NCI-H2227 (cell line): Measurements from ENCODE around the gene DCUN1D1.

ENCODE experiments used
- DNase-seq: peaks from one replicate; lab custom pipeline; 2025; ENCODE audit not compliant: unreplicated experiment; lab: John Stamatoyannopoulos, UW

The DCUN1D1 gene

DNA sequence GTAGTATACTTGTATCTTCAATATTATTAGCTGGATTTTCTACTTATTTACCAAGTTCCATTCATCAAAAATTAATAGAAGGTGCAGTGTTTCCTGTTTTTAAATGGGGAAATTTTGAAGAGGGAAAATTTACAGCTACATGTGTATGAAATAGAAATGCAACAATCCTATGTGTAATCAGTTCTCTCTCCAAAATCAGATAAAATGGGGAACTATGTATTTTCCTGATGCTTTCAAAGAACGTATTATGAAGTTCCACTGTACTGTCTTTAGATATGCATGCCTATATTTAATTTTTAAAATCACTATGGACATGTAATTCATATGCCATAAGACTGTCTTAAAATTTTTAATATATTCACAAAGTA lies 43.4 kb downstream of the DCUN1D1 start:
- no peak for DNase-seq

DNA sequence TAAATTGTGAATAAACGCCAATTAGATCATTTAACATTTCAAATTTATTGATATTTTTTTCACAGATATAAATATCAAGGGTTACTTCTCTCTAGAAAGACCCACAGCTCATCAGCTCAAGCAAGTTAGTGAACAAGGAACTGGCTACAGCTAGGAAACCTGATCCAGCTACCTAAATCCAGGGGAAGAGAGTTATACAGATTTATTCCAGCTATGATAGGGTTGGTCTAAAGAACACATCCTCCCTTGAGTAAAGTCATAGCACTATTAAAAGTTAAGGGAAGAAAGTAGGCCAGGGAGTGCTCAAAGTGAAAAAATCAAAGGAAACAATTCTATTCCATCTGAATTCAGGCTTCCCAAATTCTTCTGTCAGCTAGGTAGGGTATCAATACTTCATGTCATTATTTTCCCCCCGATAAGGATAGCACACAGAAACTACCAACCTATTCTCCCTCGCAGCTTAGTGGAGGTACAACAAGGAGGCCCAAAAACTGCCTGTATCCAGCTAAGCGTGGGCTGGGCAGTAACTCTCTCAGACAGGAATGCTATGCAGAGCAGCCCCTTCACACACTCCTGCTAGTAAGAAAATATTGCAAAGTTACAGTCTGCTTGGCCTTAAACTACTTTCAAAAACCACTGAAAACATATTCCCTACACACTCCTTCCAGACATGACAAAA lies 44.0 kb downstream of the DCUN1D1 start:
- DNase-seq: no peak

DNA sequence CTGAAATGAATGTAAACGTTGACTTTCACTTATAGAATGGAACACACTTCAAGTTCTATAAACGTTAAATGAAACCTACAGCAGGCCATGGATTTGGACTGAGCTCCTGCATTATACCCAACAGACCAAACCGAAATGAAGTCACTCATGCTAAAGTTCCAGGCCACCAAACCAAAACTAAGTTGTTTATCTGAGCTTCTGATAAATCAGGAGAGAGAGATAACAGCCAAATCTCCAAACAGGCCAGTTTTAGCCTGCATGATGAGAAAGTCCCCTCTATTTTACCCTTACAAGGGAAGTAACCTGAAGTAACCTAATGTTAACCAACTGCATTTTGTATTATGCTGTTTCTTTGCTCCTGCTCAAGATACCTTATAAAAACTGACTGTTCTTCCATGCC lies 44.5 kb downstream of the DCUN1D1 start:
- no peak for DNase-seq

DNA sequence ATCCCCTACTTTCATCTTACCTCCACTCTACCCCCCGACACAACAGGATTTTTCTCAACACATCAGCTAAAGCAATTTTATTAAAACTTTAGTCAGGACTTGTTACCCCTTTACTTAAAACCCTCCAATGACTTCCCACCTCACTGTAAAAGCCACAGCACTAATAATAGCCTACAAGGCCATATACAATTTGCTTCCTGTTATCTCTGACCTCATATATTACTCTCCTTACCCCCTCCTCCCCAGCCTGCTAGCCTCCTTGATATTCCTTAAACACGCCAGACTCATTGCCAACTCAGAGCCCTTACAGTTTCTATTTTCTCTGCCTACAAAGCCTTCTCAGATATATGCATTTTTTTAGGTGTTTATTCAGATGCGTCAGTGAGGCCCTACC lies 54.4 kb downstream of the DCUN1D1 start:
- peak; percentile 33 for DNase-seq

DNA sequence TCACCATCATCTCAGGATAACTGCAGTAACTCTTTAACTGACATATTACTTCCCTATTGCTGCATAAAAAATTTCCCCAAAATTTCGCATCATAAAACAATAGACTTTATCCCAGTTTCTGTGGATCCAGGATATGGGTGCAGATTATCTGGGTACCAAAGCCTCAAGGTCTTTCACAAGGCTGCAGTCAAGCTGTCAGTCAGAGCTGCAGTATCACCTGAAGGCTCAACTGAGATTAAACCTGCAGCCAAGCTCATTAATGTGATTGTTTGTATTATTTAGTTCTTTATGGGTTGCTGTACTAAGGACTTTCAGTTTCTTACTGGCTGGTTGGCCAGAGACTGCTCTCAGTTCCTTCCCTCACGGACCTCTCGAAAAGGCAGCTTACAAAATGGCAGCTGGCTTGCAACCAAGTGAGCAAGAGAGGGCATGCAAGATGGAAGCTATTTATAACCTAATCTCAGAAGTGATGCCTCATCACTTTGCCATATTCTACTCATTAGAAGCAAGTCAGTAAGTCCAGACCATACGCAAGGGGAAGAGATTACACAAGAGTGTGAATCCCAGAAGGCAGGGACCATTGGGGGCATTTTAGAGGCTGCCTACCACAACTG lies 54.9 kb downstream of the DCUN1D1 start:
- peak; percentile 50 for DNase-seq

DNA sequence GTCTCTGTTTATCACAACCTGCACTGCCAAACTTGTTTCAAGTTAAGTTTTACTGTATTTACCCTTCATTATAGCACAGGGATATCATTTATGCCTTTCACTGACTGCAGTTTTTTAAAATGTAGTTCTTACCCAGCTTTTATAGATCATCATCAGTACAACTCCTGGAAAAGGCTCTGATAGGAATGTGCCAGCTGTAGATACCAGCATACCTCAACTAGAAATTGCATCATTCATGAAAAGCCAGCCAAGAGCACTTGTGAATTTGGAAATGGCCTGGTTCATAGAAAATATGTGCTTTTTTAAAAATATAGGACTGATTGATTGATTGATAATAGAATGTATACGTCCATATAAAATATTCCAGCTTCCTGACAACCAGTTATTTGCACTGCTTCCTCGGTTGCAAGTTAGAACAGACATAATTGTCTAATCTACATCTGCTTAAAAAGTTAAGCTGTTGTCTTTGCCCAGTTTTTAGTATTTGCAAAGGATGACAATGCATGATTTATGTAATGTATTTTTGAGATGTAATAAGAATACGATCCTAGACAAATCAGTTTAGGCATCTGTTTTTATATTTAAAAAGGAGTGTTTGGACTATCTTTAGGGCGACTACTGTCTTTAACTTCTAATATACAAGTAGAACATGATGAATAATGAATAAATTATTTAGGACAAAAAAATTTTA lies 58.5 kb downstream of the DCUN1D1 start:
- no peak for DNase-seq

DNA sequence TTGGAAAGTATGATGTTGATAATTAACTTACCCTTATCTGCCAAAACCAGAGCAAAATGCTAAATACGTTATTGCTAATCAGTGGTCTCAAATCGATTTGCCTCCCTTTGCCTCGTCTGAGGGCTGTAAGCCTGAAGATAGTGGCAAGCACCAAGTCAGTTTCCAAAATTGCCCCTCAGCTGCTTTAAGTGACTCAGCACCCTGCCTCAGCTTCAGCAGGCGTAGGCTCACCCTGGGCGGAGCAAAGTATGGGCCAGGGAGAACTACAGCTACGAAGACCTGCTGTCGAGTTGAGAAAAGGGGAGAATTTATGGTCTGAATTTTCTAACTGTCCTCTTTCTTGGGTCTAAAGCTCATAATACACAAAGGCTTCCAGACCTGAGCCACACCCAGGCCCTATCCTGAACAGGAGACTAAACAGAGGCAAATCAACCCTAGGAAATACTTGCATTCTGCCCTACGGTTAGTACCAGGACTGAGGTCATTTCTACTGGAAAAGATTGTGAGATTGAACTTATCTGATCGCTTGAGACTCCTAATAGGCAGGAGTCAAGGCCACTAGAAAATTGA lies 59.7 kb downstream of the DCUN1D1 start:
- no peak for DNase-seq

DNA sequence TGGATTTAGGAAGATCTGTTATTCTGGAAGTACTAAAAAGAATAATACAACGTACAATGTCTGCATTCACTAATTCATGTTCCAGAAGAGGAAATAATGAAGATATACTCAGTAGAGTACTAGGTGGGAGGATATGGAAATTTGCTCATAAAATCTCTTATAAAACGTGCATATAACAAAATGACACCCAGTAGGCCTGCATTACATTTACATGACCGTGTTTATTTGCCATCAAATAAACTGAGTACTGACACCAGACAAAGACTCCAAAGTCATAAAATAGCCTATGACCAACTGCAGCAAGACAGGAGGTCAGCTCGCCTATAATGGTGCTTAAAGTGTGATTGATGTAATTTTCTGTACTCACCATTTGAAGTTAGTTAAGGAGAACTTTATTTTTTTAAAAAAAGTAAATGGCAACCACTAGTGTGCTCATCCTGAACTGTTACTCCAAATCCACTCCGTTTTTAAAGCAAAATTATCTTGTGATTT lies 60.4 kb downstream of the DCUN1D1 start:
- DNase-seq: no peak

DNA sequence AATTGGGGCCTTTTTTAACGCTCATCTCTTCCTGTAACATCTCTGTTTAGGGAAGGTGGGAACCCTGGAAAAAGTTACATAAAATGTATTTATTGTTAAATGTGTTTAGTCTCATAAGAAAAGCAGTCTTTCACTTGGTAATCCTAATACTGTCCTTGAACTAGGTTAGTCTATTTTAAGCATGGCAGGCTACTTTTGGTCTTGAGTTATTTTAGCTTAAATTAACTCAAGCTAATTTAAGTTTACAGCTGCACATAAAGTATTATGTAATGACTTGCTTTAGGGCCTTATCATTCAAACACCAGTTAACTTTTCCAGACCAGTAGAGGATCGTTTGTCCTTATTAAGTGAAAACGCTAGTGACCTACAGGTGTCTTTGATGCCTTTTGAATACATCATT lies 63.2 kb downstream of the DCUN1D1 start:
- no peak for DNase-seq

DNA sequence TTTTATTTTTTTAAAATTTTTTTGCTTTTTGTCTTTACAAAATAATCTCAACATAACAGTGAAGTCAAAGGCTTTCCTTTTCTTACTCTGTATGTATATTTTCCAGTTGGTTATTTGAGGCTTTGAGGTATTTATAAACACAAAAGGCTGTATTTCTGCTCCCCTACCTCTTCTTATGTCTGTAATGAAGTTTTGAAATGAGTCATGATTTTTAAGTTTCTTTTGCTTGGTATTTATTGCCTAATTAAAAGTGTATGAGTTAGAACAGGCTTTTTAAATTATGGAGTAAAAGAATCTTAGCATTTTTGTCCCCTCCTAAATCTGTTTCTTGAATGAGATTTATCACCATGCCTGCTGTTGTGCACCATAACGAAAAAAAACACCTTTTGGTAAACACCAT lies 66.0 kb downstream of the DCUN1D1 start:
- no peak for DNase-seq

DNA sequence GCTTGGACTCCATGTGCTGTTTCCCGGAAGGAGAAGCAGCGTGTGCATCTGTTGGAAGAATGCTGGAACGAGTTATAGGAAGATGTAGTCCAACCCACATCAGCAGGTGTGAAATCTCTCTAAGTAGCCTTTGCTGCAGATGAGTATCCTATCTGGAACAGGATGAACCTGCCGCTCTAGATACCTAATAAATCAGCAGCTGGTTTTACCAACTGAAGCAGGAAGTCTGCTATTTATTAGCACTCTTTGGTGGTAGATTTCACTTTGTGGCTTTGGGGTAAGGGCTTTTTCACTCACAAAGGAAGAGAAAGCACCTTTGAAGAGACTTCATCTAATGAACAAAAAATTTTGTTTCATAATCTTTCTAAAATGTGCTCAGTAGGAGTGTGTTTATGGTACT lies 66.4 kb downstream of the DCUN1D1 start:
- DNase-seq: no peak

DNA sequence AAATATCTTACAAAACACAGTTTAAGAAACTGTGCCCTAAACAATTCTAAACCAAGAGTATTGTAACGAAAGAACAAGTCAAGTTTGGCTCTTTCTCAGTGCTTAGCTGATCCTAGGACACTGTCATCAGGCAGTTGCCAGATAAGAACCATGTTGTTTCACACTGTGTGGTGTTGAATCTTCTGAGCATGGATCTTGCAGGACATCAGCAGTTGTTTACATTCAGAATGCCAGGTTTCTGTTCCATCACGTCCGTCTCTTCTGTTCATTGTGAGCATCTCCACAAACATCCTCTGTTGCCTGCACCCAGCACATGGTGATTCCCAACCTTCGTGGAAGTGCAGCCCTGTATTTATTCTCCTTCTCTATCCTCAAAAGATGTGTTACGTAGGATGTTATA lies 67.9 kb downstream of the DCUN1D1 start:
- DNase-seq: no peak

DNA sequence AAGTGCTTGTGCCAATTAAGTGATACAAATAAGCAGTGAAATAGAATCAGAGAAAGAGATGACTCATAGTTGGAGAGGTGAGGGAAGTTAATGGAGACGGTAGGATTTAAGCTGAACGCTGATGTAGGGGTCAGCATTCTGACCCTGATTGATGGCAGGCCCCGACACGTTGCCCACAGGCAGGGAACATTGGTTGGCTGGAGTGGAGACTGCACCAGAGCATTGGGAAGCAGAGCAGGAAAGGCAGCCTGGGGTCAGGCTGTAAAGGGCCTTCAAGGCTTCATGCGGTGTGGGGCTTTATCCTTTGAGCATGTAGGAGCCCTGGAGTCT lies 68.6 kb downstream of the DCUN1D1 start:
- no peak for DNase-seq

DNA sequence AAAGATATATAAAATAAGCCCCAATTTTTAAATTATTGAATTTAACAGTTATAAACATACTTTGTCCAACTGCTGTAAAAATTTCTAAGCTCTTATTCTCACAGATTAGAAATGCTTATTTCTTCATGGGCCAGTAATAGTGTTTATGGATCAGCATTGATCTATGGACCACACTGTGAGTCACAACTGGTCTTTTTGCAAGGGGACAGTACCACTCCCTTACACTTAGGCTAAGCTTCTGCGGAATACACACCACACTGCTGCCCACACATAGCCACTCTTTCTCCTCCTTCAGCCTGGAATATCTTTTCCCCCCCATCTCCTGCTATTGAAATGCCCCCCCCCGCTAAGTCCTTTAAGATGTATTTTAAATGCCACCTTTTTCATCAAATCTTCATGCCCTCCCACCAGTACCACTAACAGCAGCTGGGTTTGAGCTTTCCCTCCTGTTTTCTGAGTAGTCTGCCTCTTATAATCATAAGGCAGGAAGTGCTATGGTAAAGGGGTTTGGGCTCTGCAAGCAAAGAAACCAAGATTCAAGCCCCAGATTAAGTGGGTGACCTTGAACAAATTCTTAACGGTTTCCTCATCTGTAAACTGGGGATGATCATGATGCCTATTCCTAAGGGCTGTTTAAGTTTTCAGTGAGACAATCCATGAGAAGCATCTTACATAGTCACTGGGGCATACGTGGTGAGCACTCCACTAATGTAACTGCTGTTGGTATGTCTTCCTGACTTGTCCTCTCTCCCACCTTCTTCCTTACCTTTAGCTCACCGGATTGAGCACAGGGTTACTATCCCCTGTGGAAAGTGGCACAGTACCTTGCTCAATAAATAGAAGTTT lies 69.2 kb downstream of the DCUN1D1 start:
- DNase-seq: no peak

DNA sequence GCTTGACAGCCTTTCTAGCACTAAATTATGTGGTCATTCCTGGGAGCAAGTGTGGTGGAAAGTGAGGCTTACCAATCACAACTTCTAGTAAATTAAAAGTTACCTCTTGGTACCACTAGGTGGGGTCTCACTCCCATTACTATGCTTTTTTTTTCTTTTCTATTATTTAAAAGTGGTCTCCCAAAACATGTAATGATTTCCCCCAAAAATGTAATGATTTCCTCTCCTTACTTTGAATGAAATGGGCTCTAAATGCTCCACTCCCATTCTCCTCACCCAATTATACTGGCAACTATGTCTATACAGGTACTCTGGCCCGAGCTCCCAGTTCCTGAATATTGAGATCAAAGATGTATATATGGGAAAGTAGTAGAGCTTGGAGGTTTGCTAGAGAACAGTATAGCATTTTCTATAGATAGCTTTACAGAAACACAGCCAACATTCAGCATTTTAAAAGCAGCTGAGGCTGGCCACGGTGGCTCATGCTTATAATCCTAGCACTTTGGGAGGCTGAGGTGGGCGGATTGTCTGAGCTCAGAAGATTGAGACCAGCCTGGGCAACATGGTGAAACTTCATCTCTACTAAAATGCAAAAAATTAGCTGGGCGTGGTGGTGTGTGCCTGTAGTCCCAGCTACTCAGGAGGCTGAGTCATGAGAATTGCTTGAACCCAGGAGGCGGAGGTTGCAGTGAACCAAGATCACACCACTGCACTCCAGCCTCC lies 70.9 kb downstream of the DCUN1D1 start:
- no peak for DNase-seq

DNA sequence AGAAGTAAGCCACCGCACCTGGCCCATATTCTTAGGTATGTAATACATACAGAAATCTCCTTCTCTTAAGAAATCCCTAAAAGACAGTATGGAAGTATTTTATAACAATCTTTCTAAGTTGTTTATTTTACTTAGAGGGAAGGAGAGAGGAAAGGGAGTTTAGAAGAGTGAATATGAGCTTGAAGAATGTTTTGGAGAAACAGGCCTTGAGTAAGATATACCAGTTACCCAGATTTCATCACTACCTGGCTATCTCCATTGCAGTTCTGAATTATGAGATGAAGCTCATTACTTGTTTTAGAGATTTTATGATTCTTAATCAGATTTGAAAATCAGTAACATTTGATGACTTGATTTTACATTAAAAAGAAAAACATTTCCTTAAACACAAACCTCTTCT lies 71.9 kb downstream of the DCUN1D1 start:
- no peak for DNase-seq

DNA sequence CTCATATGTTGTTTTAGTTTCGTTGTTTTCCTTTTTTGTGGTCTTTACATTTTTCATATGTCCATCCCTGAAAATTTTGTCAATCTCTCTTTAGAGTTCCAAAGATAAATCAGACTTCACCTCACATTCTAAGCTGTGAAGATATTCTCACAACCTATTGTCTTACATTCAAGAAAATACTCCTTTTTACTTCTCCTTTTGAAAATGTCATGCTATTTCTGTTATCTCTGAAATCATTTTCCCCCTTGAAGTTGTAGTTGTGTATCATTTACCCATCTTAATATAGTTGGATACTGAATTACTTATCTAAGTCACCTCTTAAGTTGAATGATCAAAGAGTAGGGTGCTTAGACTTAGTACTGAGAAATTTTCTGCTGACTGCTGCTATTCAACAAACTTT lies 74.3 kb downstream of the DCUN1D1 start:
- no peak for DNase-seq

DNA sequence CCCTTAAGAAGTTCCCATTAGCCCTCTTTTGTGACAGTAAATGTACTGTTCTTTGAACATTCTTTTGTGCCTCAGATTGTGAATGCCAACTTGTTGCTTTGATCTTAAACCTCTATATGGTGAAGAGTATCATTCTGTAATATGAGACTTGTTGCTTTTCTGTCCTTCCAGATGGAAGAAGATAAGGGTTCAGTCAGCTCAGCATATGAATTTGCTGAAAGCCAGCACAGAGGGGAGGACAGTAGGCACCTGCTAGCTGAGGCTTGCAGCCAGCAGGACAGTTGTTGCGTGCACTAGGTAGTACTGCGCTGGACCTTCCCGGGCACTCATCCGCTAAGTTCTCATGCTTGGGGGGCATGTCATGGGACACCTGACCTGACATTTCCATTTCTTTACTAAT lies 74.7 kb downstream of the DCUN1D1 start:
- DNase-seq: no peak

DNA sequence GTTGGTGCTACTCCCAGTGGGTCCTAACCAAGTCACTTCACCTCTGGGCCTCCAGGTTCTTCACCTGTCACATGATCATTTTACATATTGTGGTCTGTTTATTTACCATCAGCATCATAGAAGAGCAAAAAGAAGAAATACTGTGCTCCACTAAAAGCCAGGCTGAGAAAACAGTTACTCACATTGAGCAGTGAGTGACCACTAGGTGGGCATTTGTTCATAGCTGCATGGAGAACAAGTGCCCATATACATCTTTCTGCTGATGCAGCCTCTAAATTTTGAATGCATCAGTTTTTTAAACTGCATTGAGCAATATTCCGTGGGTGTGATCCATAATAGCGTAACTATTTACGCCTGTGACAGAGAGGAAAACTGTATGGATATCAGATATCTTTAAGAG lies 76.2 kb downstream of the DCUN1D1 start:
- DNase-seq: no peak

DNA sequence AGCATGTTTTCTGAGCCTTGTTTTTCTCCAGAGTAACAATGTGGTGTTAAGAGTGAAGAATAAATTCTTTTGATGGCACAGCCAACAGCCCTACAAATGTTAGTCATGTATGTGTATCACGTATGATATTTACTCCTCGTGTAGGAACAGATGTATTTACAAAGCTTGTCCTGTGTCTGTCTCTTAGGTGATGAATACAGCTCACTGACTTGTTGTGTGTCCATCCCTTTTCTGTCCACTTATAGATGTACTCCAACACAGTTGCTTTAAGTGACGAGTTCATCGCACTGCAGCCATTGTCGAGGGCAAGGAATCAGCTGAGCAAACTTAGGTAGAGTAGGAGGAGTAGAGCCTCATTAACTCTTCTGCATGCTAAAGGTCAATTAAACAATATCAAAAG lies 78.1 kb downstream of the DCUN1D1 start:
- DNase-seq: no peak

DNA sequence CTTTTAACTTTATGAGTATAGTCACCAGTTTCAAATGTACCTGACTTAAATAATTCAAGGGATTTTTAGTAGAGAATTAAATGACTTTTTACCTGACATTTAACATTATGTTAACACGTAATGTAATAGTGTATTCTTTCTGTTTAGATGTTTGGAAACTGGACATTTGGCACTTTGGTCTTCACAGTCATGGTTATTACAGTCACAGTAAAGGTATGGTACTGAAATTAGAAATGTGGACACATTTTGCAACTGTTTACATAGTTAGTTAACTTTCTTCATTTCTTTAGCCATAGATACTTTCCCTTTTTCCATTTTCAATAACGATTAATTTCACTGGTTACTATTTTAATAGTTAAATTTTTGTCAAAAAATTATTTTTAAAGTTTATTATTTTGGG lies 83.8 kb downstream of the DCUN1D1 start:
- DNase-seq: no peak
